Mammary epithelial cell (primary cell): ENCODE data around the gene PRICKLE3.

Experiments used
- EZH2 ChIP-seq: IDR thresholded peaks from 2 replicates; pipeline ENCODE4 v1.6.1; 2012; ENCODE audit warnings: low read length, inconsistent platforms, borderline replicate concordance
- TF ChIP-seq, protein P1 (sequence below), 2 donors: IDR thresholded peaks in 1 of 2; conservative IDR thresholded peaks in 1 of 2; 2 replicates each; pipeline ENCODE4 v1.5.1; 2011 to 2012; ENCODE audit warnings: inconsistent platforms in 2 of 2, low read length in 2 of 2, mild to moderate bottlenecking in 2 of 2, control low read depth in 1 of 2, low read depth in 1 of 2; ENCODE audit not compliant: insufficient read depth in 1 of 2; ENCODE audit errors: extremely low read depth in 1 of 2

DNA sequence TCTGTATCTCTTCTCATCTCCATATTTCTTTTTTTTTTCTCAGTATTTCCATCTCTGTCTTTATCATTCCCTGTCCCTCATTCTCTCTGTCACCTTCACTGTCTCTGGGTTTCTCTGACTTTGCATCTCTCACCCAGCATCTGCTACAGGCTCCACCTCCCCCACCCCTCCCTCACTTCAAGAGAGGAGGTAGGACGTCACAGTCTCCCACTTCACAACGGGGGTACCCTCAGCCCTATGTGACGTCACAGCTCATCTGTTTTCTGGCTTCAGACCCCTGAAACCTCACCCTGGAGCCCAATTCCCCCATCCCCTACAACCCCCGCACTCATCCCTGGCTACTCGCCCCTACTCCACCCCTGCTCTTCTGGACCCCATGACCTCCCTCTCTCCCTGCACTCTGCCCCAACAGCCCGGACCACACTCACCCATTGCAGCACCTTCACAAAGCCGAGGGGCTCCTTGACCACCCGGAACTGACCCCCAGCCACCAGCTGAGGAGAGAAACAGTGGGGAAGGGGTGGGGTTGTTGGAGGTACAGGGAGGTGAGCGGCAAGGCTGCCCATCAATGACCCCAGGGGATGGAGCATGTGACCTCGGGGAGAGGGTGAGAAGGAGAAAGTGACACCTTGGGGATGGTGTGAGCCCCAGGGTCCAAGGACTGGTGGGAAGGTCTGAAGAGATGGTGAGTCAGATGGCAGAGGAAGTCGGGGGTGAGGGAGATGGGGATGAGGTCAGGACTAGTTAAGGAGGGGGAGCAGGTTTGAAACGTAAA, 12.6 kb upstream of the PRICKLE3 start:
- TF ChIP-seq, protein P1, sequence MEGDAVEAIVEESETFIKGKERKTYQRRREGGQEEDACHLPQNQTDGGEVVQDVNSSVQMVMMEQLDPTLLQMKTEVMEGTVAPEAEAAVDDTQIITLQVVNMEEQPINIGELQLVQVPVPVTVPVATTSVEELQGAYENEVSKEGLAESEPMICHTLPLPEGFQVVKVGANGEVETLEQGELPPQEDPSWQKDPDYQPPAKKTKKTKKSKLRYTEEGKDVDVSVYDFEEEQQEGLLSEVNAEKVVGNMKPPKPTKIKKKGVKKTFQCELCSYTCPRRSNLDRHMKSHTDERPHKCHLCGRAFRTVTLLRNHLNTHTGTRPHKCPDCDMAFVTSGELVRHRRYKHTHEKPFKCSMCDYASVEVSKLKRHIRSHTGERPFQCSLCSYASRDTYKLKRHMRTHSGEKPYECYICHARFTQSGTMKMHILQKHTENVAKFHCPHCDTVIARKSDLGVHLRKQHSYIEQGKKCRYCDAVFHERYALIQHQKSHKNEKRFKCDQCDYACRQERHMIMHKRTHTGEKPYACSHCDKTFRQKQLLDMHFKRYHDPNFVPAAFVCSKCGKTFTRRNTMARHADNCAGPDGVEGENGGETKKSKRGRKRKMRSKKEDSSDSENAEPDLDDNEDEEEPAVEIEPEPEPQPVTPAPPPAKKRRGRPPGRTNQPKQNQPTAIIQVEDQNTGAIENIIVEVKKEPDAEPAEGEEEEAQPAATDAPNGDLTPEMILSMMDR (conservative IDR thresholded peaks at IDR 0.05 in 1 of 2, IDR thresholded peaks at IDR 0.05 in 1 of 2; ENCODE audit: extremely low read depth in 1 of 2, insufficient read depth in 1 of 2, low read depth in 1 of 2, low read length in 2 of 2), result no peak
- no peak for TF ChIP-seq EZH2
